ENCODE results near the gene TNIK. TPM values are rescaled to one million over a fixed set of nuclear protein-coding genes. Genes with fewer than 3 reads are reported as not detected.

TNIK gene
- total and polyA plus RNA-seq, 2 of the 13 experiments (the other 11 are each of a cell fraction or from before 2014, with no cell fraction given), result 0.15 to 0.22 TPM

DNA sequence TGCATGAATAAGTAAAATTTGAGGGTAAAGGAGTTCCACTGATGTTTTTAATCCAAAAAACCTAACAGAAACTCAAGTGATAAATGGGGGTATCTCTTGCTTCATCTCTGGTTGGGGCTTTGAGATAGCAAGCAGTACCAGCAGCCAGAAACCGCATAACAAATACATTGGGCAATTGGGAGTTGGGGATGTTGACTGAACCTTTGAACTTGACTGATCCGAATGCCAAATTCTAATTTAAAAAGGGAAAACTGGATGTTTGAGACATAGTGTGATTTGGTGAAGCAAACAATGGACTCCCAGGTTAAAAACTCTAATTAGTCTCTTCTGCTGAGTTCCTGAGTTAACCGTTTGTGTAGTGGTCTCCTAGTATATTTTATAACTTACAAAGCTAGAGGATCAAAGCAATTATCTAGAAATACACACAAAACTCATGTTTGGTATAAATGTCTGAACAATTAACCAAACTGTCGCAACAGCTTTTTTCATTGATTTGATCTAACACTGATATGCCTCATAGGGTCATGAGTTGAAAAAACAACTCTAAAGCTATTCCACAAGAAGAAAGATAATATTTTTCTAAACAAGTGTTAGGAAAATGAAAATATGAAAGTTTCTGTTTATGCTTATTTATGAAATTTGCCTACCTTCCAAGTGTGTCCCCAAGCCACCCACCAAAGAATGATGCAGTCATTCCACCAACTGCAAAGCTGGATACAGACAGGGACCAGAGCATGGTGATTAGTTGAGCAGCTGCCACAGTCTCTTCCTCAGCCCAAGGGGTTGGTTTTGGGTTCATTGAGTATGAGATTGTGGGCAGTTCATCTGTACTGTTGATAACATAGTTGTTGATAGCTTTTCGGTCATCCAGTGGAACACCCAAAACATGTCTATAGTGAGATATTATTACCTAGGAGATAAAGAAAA lies 446.1 kb downstream of the TNIK start (continued):
- 0 out of 2 replicates have a peak, but pooled peaks have one; percentile 6 for TF ChIP-seq E2F1 (CRISPR knock-in tag; IDR thresholded peaks at IDR 0.05)
- no peak for TF ChIP-seq PHF8 (CRISPR knock-in tag; IDR thresholded peaks at IDR 0.05)
- peak; percentile 95 for TF ChIP-seq HDAC2 (CRISPR knock-in tag; IDR thresholded peaks at IDR 0.05)
- TF ChIP-seq NFYC (CRISPR knock-in tag; IDR thresholded peaks at IDR 0.05), result peak; percentile 21; the same call in 1 of the 2 replicates
- TF ChIP-seq ZBTB39 (CRISPR knock-in tag; IDR thresholded peaks at IDR 0.05), result no peak
- no peak for TF ChIP-seq ZNF251 (CRISPR knock-in tag; IDR thresholded peaks at IDR 0.05)
- no peak for TF ChIP-seq ZNF414 (CRISPR knock-in tag; IDR thresholded peaks at IDR 0.05)
- TF ChIP-seq CHD4 (IDR thresholded peaks at IDR 0.05; ENCODE audit: borderline replicate concordance, low read length), result peak; percentile 90; the same call in 1 of the 2 replicates
- peak; percentile 25; the same call in 1 of the 2 replicates for TF ChIP-seq GATAD1 (CRISPR knock-in tag; IDR thresholded peaks at IDR 0.05)
- peak; percentile 99 for TF ChIP-seq AHDC1 (CRISPR knock-in tag; IDR thresholded peaks at IDR 0.05; ENCODE audit: borderline replicate concordance)
- peak; percentile 73; the same call in 1 of the 2 replicates for TF ChIP-seq MLX (CRISPR knock-in tag; IDR thresholded peaks at IDR 0.05)
- TF ChIP-seq YY1 (IDR thresholded peaks at IDR 0.05; ENCODE audit: insufficient read depth, insufficient replicate concordance, low read depth, low read length), result peak; percentile 12

Data from HepG2 (cell line).